ENCODE data around the gene ELOF1. TPM values are rescaled to one million over a fixed set of nuclear protein-coding genes. Genes with fewer than 3 reads are reported as not detected.
A peak's percentile ranks its signal among the peaks of the same experiment; 100 is the strongest.

Gene ELOF1
- polyA plus RNA-seq, 1 donor from 2014 or later: 38.0 TPM

DNA sequence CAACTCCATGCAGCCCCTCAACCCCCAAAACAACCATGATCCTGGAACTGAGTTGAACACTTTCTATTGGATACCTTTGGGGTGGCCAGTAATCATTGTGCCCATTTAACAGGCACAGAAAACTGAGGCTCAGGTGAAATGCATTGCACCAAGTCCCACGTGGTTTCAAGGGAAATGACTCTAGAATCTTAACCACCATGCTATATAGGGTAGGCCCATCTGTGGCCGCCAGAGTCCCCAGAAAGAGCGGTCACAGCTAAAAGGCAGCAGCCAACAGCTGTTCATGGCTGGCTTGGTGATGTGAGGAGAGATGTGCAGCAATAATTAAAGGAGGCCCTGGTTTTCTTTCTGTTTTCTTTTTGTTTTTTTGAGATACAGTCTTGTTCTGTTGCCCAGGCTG is 17.8 kb downstream of the ELOF1 start:
- Histone ChIP-seq H3F3A (ENCODE audit: insufficient read depth, low read length, poor library complexity, severe bottlenecking) (no peaks in the 10 kb centered on the region), H3K9me2 (ENCODE audit: insufficient read depth, low read length) (no peaks in the 10 kb centered on the region), H3K4me3 (ENCODE audit: low read length) (no peak overlapping the region), H2AFZ (ENCODE audit: low read depth, low read length) (no peak overlapping the region), H4K20me1 (ENCODE audit: insufficient read depth) (no peaks in the 10 kb centered on the region), H3K79me2 (replicated peaks; ENCODE audit: insufficient read depth, low read length) (no peaks in the 10 kb centered on the region), H3K36me3 (ENCODE audit: insufficient read depth, low read length) (no peaks in the 10 kb centered on the region), H3K4me2 (ENCODE audit: low read length) (no peak overlapping the region), H3K9me3 (ENCODE audit: low read length) (no peaks in the 10 kb centered on the region), H3K27me3 (ENCODE audit: insufficient read depth, low read depth, low read length) (no peaks in the 10 kb centered on the region), H3K27ac (ENCODE audit: low read length) (no peak overlapping the region), H3K9ac (ENCODE audit: low read length) (no peak overlapping the region)
- TF ChIP-seq MXI1 (conservative IDR thresholded peaks at IDR 0.05; ENCODE audit: poor library complexity, severe bottlenecking) (no peak), SMC3 (conservative IDR thresholded peaks at IDR 0.05; ENCODE audit: poor library complexity) (no peak)

DNA sequence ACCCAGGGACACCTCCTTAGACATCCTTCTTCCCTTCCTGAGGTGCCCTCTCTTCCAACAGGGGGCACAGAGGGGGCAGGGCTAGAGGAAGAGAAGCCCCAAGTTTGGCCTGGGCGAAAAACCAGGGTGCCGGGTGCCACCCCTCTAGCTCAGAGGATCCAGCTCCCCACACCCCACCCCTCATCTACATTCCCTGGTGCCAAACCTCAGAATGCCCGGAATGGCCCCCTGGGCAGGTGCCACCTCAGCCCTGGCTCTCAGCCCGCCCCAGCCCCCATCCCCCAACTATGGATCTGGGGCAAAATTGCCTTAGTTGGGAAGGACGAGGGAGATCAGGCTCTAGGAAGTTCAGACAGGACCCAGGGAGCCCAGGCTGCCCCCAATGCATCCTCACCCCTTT is 18.4 kb downstream of the ELOF1 start:
- no peaks in the 10 kb centered on the region for H3K9me3 ChIP-seq (ENCODE audit: low read length)
- TF ChIP-seq SMC3 (conservative IDR thresholded peaks at IDR 0.05; ENCODE audit: poor library complexity) (no peak), POLR2AphosphoS5 (IDR thresholded peaks at IDR 0.05) (no peak), EZH2 (IDR thresholded peaks at IDR 0.05; ENCODE audit: borderline replicate concordance, insufficient read depth, low read length, poor library complexity, severe bottlenecking) (no peak), TAF1 (IDR thresholded peaks at IDR 0.05; ENCODE audit: low read depth) (no peak)
- TF ChIP-seq, protein P1, sequence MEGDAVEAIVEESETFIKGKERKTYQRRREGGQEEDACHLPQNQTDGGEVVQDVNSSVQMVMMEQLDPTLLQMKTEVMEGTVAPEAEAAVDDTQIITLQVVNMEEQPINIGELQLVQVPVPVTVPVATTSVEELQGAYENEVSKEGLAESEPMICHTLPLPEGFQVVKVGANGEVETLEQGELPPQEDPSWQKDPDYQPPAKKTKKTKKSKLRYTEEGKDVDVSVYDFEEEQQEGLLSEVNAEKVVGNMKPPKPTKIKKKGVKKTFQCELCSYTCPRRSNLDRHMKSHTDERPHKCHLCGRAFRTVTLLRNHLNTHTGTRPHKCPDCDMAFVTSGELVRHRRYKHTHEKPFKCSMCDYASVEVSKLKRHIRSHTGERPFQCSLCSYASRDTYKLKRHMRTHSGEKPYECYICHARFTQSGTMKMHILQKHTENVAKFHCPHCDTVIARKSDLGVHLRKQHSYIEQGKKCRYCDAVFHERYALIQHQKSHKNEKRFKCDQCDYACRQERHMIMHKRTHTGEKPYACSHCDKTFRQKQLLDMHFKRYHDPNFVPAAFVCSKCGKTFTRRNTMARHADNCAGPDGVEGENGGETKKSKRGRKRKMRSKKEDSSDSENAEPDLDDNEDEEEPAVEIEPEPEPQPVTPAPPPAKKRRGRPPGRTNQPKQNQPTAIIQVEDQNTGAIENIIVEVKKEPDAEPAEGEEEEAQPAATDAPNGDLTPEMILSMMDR (IDR thresholded peaks at IDR 0.05; ENCODE audit: poor library complexity, severe bottlenecking): no peak
- H3F3A ChIP-seq (ENCODE audit: insufficient read depth, low read length, poor library complexity, severe bottlenecking): no peaks in the 10 kb centered on the region
- no peak overlapping the region for H3K27ac ChIP-seq (ENCODE audit: low read length)
- H4K20me1 ChIP-seq (ENCODE audit: insufficient read depth): no peaks in the 10 kb centered on the region
- H3K9ac ChIP-seq (ENCODE audit: low read length): no peak overlapping the region
- H3K4me2 ChIP-seq (ENCODE audit: low read length): no peak overlapping the region
- no peaks in the 10 kb centered on the region for H3K9me2 ChIP-seq (ENCODE audit: insufficient read depth, low read length)
- H2AFZ ChIP-seq (ENCODE audit: low read depth, low read length): no peak overlapping the region
- no peaks in the 10 kb centered on the region for H3K27me3 ChIP-seq (ENCODE audit: insufficient read depth, low read depth, low read length)
- no peak overlapping the region for H3K4me3 ChIP-seq (ENCODE audit: low read length)
- H3K36me3 ChIP-seq (ENCODE audit: insufficient read depth, low read length): no peaks in the 10 kb centered on the region
- no peaks in the 10 kb centered on the region for H3K79me2 ChIP-seq (replicated peaks; ENCODE audit: insufficient read depth, low read length)

DNA sequence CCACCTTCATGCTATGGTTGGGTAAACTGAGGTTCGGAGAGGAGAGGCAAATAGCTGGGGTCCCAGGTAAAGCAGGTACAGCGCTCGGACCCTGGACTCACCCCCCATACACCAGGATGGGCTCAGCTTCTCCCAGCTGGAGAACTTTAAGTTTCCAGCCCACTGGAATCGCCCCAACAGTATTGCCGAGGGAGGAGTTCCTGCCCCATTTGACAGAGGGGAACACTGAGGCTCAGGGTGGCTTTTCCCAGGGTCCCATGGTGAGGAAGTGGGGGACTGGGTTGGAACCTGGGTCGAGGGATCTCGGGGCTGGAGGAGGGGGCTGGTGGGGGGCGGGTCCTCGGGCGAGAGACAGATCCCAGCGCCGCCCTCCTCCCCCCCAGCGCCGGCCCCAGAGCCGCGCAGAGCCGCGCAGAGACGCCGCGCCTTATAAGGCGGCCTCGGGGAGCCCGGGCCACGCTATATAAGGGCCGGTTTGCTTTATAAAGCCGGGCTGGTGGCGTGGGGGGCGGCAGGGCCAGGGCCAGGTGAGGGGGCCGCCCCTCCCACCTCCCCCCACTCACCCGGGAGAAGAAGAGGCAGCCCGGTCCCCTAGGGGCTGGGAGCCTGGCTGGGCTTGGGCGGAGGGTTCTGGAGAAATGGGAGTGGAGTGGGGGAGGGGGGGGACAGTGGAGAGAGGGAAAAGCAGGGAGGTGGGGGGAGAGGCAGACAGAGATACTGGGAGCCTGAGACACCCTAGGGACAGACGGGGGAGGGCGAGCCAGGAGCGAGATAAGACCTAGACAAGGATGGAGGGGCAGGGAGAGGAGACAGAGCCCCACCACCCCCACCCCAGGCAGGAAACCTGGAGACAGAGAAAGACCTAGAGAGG is 19.3 kb downstream of the ELOF1 start:
- H3K9ac ChIP-seq (ENCODE audit: low read length): peak overlapping the region; percentile 12
- no peak overlapping the region for H3K4me2 ChIP-seq (ENCODE audit: low read length)
- no peaks in the 10 kb centered on the region for H3K9me2 ChIP-seq (ENCODE audit: insufficient read depth, low read length)
- TF ChIP-seq SMC3 (conservative IDR thresholded peaks at IDR 0.05; ENCODE audit: poor library complexity) (no peak), EZH2 (IDR thresholded peaks at IDR 0.05; ENCODE audit: borderline replicate concordance, insufficient read depth, low read length, poor library complexity, severe bottlenecking) (no peak), TAF1 (IDR thresholded peaks at IDR 0.05; ENCODE audit: low read depth) (no peak), EP300 (conservative IDR thresholded peaks at IDR 0.05; ENCODE audit: poor library complexity, severe bottlenecking) (no peak), POLR2AphosphoS5 (IDR thresholded peaks at IDR 0.05) (no peak), MXI1 (conservative IDR thresholded peaks at IDR 0.05; ENCODE audit: poor library complexity, severe bottlenecking) (no peak), RAD21 (conservative IDR thresholded peaks at IDR 0.05) (no peak)
- TF ChIP-seq, protein P2, sequence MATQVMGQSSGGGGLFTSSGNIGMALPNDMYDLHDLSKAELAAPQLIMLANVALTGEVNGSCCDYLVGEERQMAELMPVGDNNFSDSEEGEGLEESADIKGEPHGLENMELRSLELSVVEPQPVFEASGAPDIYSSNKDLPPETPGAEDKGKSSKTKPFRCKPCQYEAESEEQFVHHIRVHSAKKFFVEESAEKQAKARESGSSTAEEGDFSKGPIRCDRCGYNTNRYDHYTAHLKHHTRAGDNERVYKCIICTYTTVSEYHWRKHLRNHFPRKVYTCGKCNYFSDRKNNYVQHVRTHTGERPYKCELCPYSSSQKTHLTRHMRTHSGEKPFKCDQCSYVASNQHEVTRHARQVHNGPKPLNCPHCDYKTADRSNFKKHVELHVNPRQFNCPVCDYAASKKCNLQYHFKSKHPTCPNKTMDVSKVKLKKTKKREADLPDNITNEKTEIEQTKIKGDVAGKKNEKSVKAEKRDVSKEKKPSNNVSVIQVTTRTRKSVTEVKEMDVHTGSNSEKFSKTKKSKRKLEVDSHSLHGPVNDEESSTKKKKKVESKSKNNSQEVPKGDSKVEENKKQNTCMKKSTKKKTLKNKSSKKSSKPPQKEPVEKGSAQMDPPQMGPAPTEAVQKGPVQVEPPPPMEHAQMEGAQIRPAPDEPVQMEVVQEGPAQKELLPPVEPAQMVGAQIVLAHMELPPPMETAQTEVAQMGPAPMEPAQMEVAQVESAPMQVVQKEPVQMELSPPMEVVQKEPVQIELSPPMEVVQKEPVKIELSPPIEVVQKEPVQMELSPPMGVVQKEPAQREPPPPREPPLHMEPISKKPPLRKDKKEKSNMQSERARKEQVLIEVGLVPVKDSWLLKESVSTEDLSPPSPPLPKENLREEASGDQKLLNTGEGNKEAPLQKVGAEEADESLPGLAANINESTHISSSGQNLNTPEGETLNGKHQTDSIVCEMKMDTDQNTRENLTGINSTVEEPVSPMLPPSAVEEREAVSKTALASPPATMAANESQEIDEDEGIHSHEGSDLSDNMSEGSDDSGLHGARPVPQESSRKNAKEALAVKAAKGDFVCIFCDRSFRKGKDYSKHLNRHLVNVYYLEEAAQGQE (IDR thresholded peaks at IDR 0.05; ENCODE audit: borderline replicate concordance): no peak
- TF ChIP-seq, protein P1 (IDR thresholded peaks at IDR 0.05; ENCODE audit: poor library complexity, severe bottlenecking): no peak
- H3K79me2 ChIP-seq (replicated peaks; ENCODE audit: insufficient read depth, low read length): no peaks in the 10 kb centered on the region
- no peak overlapping the region for H3K4me3 ChIP-seq (ENCODE audit: low read length)
- no peaks in the 10 kb centered on the region for H3K27me3 ChIP-seq (ENCODE audit: insufficient read depth, low read depth, low read length)
- no peaks in the 10 kb centered on the region for H3F3A ChIP-seq (ENCODE audit: insufficient read depth, low read length, poor library complexity, severe bottlenecking)
- no peak overlapping the region for H3K27ac ChIP-seq (ENCODE audit: low read length)
- H2AFZ ChIP-seq (ENCODE audit: low read depth, low read length): no peak overlapping the region
- H3K9me3 ChIP-seq (ENCODE audit: low read length): no peaks in the 10 kb centered on the region
- no peaks in the 10 kb centered on the region for H4K20me1 ChIP-seq (ENCODE audit: insufficient read depth)
- no peaks in the 10 kb centered on the region for H3K36me3 ChIP-seq (ENCODE audit: insufficient read depth, low read length)

Measured in neural cell (in vitro differentiated cells).